HG03280 (cell line): ENCODE data around the gene ATF7IP2.
"Not testable (repeated sequence)": the region's sequence is repeated elsewhere in the genome, so short reads cannot be mapped to it uniquely, and the experiment has no call there.

Experiments used
- ATAC-seq: cut with Tn5 transposase; IDR thresholded peaks from one replicate; pipeline ENCODE4 v1.9.1; 2021; ENCODE audit warnings: mild to moderate bottlenecking, moderate library complexity; ENCODE audit not compliant: unreplicated experiment

The ATF7IP2 gene

DNA sequence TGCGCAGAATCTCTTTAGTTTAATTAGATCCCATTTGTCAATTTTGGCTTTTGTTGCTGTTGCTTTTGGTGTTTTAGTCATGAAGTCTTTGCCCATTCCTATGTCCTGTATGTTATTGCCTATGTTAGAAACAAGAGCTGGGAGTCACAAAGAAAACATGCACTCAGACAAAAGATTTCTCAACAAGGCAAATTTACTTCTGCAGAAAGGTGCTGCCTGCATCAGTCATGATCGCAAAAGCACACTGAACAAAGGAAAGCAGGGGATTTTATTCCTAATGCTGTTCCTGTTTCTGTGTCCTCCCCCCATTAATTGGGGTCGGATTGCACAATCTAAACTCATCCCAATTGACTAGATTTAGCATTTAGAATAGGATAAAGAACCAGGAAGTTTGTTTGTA, 55.9 kb downstream of the ATF7IP2 start:
- no peak for ATAC-seq

DNA sequence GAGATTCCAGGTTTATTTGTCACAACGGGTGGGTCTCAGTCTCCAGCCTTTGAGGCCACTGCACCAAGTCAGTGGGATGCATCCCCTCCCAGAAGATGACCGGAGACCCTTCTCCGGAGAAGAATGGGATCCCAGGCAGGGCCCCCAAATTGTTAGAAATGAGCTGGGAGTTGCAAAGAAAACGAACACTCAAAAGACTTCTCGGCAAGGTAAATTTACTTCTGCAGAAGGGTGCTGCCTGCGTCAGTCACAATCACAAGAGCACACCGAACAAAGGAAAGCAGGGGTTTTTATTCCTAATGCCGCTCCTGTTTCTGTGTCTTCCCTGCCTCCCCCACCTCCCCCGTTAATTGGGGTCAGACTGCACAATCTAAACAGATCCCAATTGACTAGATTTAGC, 61.4 kb downstream of the ATF7IP2 start:
- no peak for ATAC-seq

DNA sequence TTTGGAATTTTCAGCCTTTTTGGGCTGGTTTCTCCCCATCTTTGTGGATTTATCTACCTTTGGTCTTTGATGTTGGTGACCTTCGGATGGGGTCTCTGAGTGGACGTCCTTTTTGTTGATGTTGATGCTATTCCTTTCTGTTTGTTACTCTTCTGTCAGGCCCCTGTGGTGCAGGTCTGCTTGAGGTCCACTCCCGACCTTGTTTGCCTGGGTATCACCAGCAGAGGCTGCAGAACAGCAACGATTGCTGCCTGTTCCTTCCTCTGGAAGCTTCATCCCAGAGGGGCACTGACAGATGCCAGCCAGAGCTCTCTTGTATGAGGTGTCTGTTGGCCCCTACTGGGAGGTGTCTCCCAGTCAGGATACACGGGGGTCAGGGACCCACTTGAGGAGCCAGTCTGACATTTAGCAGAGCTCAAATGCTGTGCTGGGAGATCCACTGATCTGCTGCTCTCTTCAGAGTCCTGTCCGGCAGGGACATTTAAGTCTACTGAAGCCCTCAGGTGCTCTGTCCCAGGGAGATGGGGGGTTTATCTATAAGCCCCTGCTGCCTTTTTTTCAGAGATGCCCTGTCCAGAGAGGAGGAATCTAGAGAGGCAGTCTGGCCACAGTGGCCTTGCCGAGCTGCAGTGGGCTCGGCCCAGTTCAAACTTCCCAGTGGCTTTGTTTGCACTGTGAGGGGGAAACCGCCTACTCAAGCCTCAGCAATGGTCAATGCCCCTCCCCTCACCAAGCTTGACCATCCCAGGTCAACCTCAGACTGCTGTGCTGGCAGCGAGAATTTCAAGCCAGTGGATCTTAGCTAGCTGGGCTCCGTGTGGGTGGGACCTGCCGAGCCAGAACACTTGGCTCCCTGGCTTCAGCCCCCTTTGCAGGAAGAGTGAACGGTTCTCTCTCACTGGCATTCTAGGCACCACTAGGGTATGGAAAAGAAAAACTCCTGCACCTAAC, 66.6 kb downstream of the ATF7IP2 start:
- ATAC-seq: not testable (repeated sequence)

DNA sequence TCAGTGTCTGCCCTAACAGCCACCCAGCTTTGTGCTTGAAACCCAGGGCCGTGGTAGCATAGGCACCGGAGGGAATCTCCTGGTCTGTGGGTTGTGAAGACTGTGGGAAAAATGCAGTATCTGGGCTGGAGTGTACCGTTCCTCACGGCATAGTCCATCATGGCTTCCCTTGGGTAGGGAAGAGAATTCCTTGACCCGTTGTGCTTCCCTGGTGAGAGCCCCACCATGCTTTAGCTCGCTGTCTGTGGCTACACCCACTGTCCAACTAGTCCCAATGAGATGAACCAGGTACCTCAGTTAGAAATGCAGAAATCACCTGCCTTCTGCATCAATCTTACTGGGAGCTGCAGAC, 67.3 kb downstream of the ATF7IP2 start:
- no peak for ATAC-seq

DNA sequence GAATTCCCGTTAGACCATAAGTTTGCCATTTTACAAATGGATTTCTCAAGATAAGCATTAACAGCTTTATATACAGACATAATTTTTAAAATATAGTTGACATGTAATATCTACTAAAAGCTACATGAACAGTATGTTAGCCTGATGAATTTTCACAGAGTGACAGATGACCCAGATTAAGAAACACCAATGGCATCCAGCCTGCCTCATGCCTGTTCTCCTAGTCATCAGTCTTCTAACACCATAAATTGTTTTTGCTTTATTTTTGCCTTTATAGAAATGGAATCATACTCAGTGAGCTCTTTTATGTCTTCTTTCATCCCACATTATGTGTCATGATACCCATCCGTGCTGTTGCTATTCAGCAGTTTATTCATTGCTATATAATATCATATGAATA, 80.0 kb downstream of the ATF7IP2 start:
- ATAC-seq: no peak

DNA sequence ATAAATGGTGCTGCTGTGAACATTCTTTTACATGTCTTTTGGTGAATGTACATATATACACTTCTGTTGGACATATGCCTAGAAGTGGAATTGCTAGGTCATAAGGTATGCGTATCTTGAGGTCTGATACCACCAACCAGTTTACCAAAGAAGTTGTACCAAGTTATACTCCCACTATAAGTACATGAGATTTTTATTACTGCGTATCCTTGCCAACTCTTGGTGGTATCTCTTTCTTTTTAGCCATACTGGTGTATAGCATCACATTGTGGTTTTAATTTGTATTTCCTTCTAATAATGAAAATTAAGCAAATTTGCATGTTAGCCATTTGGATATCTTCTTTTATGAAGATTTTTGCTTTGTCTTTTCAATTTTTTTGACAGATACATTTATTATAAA, 80.5 kb downstream of the ATF7IP2 start:
- no peak for ATAC-seq

DNA sequence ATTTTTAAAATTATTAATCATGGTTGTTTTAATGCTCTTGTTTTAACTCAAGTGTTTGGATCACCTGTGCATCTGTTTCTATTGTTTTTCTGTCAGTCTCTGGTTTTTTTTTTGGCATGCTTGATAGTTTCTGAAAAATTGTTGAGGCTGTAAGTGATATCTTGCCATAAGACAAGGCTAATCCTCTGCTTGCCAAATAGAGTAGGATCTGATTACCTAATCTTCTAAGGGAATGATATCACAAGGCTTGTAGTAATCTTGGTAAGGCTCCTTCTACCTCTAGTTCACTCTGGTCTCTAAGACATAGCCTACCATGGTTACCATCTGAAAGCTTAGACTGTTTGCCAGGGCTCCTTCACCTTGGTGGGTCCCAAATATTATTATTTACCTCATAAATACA, 81.0 kb downstream of the ATF7IP2 start:
- ATAC-seq: no peak

DNA sequence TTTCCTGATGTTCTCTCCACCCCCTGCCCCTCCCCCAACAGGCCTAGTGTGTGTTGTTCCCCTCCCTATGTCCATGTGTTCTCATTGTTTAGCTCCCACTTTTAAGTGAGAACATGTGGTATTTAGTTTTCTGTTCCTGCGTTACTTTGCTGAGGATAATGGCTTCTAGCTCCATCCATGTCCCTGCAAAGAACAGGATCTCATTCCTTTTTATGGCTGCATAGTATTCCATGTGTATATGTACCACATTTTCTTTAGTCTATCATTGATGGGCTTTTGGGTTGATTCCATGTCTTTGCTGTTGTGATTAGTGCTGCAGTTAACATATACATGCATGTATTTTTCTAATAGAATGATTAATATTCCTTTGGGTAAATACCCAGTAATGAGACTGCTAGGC, 90.8 kb downstream of the ATF7IP2 start:
- not testable (repeated sequence) for ATAC-seq

DNA sequence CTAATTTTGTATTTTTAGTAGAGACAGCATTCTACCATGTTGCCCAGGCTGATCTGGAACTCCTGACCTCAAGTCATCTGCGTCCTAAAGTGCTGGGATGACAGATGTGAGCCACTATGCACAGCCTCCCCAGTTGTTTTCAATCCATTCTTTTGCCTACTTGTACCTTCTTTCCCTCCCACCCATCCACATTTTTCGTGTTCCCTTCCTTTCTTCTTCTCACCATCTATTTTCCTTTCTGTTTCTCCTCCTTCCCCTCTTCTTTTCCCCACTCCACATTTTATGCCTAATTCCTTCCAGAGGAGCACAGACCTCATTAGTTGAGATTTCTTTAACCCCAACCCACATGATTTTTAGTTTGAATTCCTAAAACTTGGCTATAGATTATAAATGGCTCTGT, 94.3 kb downstream of the ATF7IP2 start:
- ATAC-seq: no peak

DNA sequence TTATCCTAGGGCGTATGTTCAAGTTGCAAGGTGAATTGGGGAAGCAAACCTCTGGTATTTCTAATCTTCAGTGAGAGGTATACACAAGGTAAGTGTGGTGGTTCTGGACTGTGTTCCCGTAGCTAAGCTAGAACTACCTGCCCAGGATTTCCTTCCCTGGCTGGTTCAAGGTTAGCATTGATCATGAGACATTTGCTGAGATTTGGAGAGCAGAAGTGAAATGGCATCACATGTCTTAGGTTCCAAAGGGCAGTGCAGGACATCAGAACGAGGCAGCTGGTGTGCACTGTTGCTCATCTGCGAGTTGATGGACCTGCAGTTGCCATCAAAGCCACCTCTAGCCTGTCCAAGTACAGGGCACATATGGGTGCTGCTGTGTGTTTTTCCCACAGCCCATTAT, 99.3 kb downstream of the ATF7IP2 start:
- no peak for ATAC-seq

DNA sequence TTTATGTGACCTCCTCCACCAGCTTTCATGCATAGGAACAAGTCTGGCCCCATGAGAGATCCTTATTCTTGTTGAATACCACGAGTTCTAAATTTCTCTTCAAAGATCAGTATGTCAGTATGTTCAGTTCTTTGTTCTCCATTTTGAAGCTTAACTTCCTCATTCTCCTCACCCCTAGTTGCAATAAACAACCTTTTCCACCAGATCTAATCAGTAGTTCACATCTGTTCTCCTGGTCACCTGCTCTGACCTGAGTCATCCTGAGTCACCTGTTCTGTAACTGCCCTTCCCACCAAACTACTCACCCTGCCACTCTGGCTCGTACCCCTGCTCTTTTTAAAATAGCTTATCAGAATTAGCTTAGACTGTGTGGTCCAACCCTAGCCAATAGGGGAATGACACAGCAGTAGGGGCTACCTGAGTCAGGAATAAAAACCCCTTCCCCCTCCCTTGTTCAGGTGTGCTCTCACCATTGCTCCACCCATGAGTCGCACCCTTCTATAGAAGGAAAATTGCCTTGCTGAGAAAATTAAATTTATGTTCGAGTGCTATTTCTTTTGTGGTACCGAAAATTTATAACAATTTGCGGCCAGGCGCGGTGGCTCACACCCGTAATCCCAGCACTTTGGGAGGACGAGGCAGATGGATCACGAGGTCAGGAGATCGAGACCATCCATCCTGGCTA, 100.0 kb downstream of the ATF7IP2 start:
- ATAC-seq: no peak

DNA sequence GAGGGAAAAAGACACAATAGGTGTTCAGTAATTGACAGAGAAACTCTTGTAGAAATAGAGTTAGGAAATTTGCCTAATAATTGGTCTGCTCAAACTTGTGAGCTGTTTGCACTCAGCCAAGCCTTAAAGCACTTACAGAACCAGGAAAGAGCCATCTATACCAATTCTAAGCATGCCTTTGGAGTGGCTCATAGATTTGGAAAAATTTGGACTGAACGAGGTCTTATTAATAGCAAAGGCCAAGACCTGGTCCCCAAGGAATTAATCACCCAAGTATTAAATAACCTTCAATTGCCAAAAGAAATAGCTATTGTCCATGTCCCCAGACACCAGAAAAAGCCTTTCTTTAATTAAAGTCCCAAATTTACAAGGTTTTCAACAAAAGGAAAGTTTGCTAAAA, 104.3 kb downstream of the ATF7IP2 start:
- ATAC-seq: no peak

DNA sequence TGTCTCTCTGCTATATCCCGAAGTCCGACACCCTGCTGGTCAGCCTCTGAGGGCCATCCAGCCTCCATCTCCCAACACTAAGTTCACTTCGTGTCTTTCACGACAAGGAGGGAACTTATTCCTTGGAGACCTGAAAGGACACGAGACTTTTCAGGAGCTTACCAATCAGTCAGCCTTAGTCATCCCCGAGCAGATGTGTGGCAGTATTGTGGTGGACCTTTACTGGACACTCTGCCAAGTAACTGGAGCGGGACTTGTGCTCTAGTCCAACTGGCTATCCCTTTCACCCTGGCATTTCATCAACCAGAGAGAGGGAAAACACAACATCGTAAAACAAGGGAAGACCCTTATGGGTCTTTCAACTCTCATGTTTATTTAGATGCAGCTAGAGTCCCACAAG, 107.4 kb downstream of the ATF7IP2 start:
- ATAC-seq: no peak

DNA sequence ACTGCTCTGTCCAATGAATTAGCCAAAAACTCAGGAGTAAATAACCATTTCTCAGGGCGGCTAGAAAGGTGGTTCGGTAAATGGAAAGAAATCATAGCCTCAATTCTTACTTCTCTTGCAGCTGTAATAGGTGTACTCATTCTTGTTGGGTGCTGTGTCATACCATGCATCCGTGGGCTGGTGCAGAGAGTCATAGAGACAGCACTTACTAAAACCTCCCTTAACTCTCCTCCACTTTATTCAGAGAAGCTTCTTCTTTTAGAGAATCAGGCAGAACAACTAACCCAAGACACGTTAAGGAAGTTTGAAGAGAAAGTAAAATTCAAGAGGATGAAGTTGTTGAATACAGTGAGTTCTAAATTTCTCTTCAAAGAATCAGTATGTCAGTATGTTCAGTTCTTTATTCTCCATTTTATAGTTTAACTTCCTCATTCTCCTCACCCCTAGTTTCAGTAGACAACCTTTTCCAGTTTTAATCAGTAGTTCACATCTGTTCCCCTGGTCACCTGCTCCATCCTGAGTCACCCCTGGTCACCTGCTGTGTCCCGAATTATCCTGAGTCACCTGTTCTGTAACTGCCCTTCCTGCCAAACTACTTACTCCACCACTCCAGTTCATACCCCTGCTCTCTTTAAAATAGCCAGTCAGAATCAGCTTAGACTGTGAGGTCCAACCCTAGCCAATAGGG, 108.6 kb downstream of the ATF7IP2 start:
- ATAC-seq: no peak

DNA sequence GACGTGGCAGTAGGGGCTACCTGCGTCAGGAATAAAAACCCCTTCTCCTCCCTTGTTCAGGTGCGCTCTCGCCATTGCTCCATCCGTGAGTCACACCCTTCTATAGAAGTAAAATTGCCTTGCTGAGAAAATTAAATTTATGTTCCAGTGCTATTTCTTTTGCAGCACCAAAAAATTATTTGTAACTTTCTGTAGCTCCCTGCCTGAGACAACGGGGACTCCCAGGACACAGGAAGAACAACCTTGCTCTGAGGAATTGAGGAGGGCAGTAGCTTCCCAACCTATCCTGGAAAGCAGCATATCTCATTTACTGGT, 109.1 kb downstream of the ATF7IP2 start:
- ATAC-seq: no peak

DNA sequence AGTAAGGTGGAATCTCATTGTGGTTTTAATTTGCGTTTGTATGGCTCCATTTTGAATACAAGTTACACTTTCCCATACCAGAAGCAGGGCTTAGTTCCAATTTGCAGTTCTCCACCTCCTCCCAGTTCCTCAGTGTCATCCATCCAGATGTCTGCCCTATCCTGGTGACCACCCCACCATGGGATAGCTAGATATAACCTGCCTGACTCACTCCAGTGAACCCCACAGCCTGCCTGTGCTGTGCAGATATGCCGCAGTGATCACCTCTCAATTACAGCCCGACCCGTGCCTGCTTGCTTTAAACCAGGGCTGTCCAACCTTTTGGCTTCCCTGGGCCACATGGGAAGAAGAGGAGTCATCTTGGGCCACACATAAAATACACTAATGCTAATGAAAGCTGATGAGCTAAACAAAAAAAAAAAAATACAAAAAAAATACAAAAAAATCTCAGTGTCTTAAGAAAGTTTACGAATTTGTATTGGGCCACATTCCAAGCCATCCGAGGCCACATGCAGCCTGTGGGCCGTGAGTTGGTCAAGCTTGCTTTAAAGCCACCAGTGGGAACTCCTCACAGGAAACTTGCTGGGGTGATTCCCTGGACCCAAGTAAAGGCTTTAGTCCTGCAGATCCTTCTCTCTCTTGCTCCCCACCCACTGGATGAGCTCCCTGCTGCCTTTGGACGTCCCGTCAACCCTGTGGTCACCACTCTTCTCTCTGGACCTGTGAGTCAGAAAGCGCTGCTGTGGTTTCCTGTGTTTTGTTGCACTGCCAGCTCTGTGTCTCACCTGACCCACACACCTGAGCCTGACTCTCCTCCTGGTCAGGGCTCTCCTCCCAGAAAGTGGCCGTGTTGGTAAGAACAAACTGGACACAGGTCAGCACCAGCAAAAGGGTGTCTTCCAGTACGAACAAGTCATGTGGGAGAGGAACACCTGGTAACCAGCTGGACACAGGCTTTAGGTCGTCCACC, 111.6 kb downstream of the ATF7IP2 start:
- no peak for ATAC-seq

DNA sequence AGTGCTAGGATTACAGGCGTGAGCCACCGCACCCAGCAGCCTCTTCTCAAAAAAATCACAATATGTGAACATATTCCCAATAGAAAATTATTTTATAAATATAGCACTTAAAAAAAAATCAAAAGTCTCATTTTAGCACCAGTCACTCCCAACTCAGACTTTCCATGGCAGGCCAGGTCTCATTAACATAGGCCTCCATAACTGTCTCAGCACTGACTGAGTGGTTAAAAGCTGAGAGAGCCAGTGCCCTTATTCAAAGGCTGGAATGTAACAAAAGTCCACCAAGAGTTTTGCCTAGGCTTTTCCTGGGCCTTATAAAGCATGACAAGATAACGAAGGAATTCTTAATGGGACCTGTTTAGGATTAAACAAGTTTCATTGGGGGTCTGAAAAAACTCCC, 114.7 kb downstream of the ATF7IP2 start:
- ATAC-seq: no peak

DNA sequence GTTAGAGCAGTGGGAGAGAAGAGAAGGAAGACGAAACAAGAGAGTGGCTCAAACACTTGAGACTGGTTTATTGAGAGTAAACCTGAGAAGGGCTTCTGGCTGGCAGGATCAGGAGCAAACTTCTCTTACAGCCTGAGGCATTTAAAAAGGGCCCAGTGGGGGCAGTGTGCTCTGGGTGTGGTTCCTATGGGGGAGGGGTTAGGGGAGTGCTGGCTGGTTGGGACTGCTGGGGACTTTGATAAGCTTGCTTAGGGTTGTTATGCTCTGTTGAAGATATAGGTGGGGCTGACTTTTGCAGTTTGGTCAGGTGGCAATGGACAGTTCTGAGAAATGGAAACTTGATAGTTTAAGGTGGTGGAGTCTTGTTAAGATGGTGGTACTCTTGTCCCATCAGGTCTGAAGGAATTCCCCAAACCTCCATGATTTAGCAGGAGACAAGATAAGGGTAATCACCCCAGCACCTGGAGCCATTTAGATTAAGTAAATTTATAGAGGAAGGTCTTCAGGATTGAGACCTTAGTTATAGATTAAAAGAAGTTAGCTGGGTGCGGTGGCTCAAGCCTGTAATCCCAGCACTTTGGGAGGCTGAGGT, 115.3 kb downstream of the ATF7IP2 start:
- no peak for ATAC-seq

DNA sequence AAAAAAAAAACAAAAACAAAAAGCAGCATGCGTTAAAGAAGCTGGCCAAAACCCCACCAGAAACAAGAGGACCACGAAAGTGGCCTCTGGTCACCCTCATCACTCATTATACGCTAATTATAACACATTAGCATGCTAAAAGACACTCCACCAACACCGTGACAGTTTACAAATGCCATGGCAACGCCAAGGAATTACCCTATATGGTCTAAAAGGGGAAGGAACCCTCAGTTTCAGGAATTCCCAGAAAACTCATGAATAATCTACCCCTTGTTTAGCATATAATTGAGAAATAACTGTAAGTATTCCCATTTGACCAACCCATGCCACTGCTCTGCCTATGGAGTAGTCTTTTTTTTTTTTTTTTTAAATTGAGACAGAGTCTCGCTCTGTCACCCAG, 116.9 kb downstream of the ATF7IP2 start:
- no peak for ATAC-seq

DNA sequence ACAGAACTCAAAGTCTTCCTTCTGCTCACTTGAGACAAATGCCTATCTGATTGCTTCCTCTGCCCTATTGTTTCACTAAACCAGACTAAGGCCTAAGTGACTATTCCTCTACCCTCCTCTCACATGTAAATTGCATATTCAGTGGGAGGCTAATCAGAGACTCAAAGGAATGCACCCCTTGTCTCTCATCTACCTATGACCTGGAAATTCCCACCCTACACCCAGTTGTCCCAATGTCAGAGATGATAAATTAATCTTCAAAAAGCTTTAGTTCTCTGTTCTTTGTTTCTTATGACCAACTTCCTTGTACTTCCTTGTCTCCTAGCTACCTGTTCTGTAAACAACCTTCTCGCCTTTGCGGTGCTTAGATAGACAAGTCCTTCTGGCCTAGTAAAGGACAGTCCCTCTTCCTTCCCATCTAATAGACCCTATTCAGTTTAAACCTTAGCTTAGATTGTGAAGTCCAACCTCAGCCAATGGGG, 118.6 kb downstream of the ATF7IP2 start:
- no peak for ATAC-seq
